Heart right ventricle (tissue), 16 donors: ENCODE data around the gene GLRA3. TPM values are rescaled to one million over a fixed set of nuclear protein-coding genes. Genes with fewer than 3 reads are reported as not detected.
"Not testable (repeated sequence)": the region's sequence is repeated elsewhere in the genome, so short reads cannot be mapped to it uniquely, and the experiment has no call there.

Experiments
- ATAC-seq, 8 donors: fragments of 200-7000 bp; cut with Tn5 transposase; one replicate each; pipeline ENCODE4 v1.9.1; 2020; ENCODE audit warnings: mild to moderate bottlenecking in 8 of 8, moderate library complexity in 8 of 8, moderate number of reproducible peaks in 1 of 8
- DNase-seq, 2 donors: peaks; one replicate each; pipeline ENCODE4 v3.0.0-alpha.2; 2020
- H3K27ac ChIP-seq, 10 donors: fragments of 200-600 bp; sonication (generic) in 2 of 10; one replicate each; pipeline versions ENCODE4 v1.5.0 to v1.8.0; 2020 to 2022; ENCODE audit warnings: mild to moderate bottlenecking in 3 of 10
- H3K27me3 ChIP-seq, 7 donors: fragments of 200-600 bp; one replicate each; pipeline ENCODE4 v1.8.0; 2021 to 2022; ENCODE audit warnings: mild to moderate bottlenecking in 2 of 7
- H3K36me3 ChIP-seq, 9 donors: fragments of 200-600 bp; sonication (generic) in 1 of 9; one replicate each; pipeline versions ENCODE4 v1.5.0 to v1.8.0; 2020 to 2022; ENCODE audit warnings: mild to moderate bottlenecking in 2 of 9
- H3K4me1 ChIP-seq, 9 donors: fragments of 200-600 bp; sonication (generic) in 1 of 9; one replicate each; pipeline versions ENCODE4 v1.5.0 to v1.8.0; 2020 to 2022; ENCODE audit warnings: mild to moderate bottlenecking in 4 of 9
- H3K4me3 ChIP-seq, 10 donors: fragments of 200-600 bp; sonication (generic) in 2 of 10; one replicate each; pipeline versions ENCODE4 v1.5.0 to v1.8.0; 2020 to 2022; ENCODE audit warnings: mild to moderate bottlenecking in 7 of 10, moderate library complexity in 2 of 10
- H3K9me3 ChIP-seq, 11 donors: fragments of 200-600 bp in 10 of 11; sonication (generic) in 2 of 11; one replicate each; pipeline versions ENCODE4 v1.5.0 to v1.8.0; 2013 to 2022; ENCODE audit warnings: mild to moderate bottlenecking in 2 of 11, control low read depth in 1 of 11, moderate library complexity in 1 of 11
- WGBS, 2 donors: extraction: QIAGEN DNeasy Blood & Tissue Kit; methylation state at CpG; one replicate each; pipeline ENCODE4 v1.1.7; 2013; ENCODE audit warnings: inconsistent platforms in 1 of 2; 5-methylcytosine and 5-hydroxymethylcytosine counted together
- intact Hi-C, 10 donors: fragments of 100-400 bp; cut with DNase I; formaldehyde crosslinking; loops; one replicate each; pipeline versions ENCODE4 v1.11.1 to v1.14.2; 2022
- polyA plus RNA-seq, 2 donors: library from polyadenylated mRNA; stranded (reverse); fragments of 200-250 nt; gene quantifications; one replicate each; pipeline ENCODE4 v1.2.3, GENCODE V29; 2013
- total RNA-seq, 10 donors: library from RNA; stranded (reverse); fragmentation: NEBNext Ultra II Directional in 3 of 10; extraction: Animal tissue kit (Norgen Biotek cat#: 25700) in 3 of 10; gene quantifications; one replicate each; pipeline versions ENCODE4 v1.2.1 to v1.2.4, GENCODE V29; 2021 to 2023
- TF ChIP-seq, protein P1 (sequence below), 9 donors: fragments of 200-600 bp; sonication (generic) in 2 of 9; IDR thresholded peaks; one replicate each; pipeline versions ENCODE4 v1.5.0 to v1.8.0; 2021 to 2022; ENCODE audit warnings: antibody characterized with exemption in 9 of 9, mild to moderate bottlenecking in 5 of 9, moderate library complexity in 1 of 9
- donor health status: Arrhythmogenic right ventricular cardiomyopathy.
- donor health status: ischemic (EF 13 %, LVEDD 7.1; RV severe dilation, severe dysfunction).
- donor health status: healthy with polysubstance abuse.
- donor health status: DM: no; HTN: yes; CAD: no.
- donor health status: DM: no; HTN: no; CAD: no.
- donor health status: ischemic (EF 25% LVEDD 6.9; RV normal size, moderate dysfunction).
- donor health status: ischemic (EF 25% LVEDD 5.7; RV mildly dilated, moderate dysfunction).
- donor health status: healthy.
- donor health status: DM: yes; HTN: yes; CAD: no.
- donor health status: Ischemic cardiomyopathy.
- donor health status: ischemic (EF 35%, LVEDD 5.7; RV mildly dilated, moderate dysfunction).
- donor health status: nonischemic (EF 11% LVEDD 7.7; RV severe dilation, severe dysfunction).
- donor health status: DM: yes; HTN: yes; CAD: no.
- donor health status: PGD.
- donor health status: ischemic (EF 29% LVEDD 5.4; RV normal size, mild dysfunction).
- donor health status: nonischemic (EF 23%, LVEDD 6.1; RV moderate dilation, normal function).

The GLRA3 gene
- total and polyA plus RNA-seq, 12 donors, result not detected

DNA sequence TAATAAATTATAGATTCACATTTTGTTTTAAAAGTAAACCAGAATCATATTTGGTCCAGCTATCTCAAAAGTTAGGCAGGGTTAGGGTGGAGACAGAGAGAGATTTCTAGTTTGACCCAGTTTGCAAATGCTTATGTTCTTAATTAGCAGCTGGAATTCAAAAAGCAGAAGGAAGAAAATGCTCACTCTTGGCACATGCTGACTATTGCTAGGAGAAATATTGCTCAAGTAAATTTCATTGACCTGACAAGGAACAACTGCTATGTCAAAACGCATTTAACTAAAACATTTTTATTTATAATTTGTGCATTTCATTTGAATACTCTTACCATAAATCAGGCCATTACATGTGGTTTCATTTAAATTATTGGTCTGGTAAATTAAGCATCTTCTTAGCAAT lies 131.8 kb downstream of the GLRA3 start:
- H3K9me3 ChIP-seq, result peaks cover 0 to 14% (median 0%) of the 10 kb centered on the region in 11 donors
- H3K27me3 ChIP-seq, result no peaks in the 10 kb centered on the region
- WGBS, 2 donors, result 67 to 71% methylated on average over 1 of the region's 1 CpG
- no peak overlapping the region for H3K4me3 ChIP-seq
- ATAC-seq (peak in 7 of 8 donors; percentile 24 to 84 (median 71)), DNase-seq (no peak)
- intact Hi-C loops, result no loop called here
- TF ChIP-seq, protein P1, sequence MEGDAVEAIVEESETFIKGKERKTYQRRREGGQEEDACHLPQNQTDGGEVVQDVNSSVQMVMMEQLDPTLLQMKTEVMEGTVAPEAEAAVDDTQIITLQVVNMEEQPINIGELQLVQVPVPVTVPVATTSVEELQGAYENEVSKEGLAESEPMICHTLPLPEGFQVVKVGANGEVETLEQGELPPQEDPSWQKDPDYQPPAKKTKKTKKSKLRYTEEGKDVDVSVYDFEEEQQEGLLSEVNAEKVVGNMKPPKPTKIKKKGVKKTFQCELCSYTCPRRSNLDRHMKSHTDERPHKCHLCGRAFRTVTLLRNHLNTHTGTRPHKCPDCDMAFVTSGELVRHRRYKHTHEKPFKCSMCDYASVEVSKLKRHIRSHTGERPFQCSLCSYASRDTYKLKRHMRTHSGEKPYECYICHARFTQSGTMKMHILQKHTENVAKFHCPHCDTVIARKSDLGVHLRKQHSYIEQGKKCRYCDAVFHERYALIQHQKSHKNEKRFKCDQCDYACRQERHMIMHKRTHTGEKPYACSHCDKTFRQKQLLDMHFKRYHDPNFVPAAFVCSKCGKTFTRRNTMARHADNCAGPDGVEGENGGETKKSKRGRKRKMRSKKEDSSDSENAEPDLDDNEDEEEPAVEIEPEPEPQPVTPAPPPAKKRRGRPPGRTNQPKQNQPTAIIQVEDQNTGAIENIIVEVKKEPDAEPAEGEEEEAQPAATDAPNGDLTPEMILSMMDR (IDR thresholded peaks at IDR 0.05), result no peak
- peak overlapping the region in 3 of 10 donors; percentile 10 to 45 (median 15) for H3K27ac ChIP-seq
- H3K36me3 ChIP-seq, result no peaks in the 10 kb centered on the region
- H3K4me1 ChIP-seq, result peaks cover 0 to 7% (median 0%) of the 10 kb centered on the region in 9 donors

DNA sequence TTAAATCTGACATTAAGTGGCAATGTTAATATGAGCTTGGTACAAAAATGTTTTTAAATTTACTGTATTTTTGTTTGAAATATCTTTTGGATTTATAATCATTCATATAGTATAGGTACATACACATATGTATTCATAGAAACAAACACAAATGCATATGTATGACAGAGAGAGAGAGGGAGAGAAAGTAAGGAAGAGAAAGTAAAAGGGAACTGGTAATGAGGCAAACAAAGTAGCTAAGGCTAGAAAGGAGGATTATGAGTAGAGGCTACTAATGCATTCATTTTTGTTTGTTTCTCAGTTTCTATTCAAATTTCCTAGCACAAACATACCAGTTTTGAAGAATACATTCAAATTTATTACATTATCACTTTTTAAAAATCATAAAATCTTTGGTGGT lies 132.4 kb downstream of the GLRA3 start:
- Histone ChIP-seq H3K36me3 (no peaks in the 10 kb centered on the region), H3K27me3 (no peaks in the 10 kb centered on the region), H3K4me1 (peaks cover 0 to 7% (median 0%) of the 10 kb centered on the region in 9 donors), H3K9me3 (peaks cover 0 to 14% (median 0%) of the 10 kb centered on the region in 11 donors), H3K4me3 (no peak overlapping the region), H3K27ac (peak overlapping the region in 4 of 10 donors; percentile 10 to 45 (median 29))
- ATAC-seq (no peak), DNase-seq (no peak)
- intact Hi-C loops, result no loop called here
- TF ChIP-seq, protein P1 (IDR thresholded peaks at IDR 0.05), result no peak

DNA sequence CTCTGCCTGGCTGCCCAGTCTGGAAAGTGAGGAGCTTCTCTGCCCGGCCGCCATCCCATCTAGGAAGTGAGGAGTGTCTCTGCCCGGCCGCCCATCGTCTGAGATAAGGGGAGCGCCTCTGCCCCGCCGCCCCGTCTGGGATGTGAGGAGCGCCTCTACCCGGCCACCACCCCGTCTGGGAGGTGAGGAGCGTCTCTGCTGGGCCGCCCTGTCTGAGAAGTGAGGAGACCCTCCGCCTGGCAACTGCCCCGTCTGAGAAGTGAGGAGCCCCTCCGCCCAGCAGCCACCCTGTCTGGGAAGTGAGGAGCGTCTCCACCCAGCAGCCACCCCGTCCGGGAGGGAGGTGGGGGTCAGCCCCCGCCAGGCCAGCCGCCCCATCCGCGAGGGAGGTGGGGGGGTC lies 137.2 kb downstream of the GLRA3 start:
- ATAC-seq, H3K4me3 ChIP-seq, DNase-seq, H3K36me3 ChIP-seq, H3K27ac ChIP-seq, H3K4me1 ChIP-seq, H3K27me3 ChIP-seq, intact Hi-C loops: not testable (repeated sequence)
- 90 to 94% methylated on average over 14 to 24 of the region's 24 CpGs for WGBS, 2 donors
- peaks cover 0 to 29% (median 8%) of the 10 kb centered on the region in 11 donors for H3K9me3 ChIP-seq

DNA sequence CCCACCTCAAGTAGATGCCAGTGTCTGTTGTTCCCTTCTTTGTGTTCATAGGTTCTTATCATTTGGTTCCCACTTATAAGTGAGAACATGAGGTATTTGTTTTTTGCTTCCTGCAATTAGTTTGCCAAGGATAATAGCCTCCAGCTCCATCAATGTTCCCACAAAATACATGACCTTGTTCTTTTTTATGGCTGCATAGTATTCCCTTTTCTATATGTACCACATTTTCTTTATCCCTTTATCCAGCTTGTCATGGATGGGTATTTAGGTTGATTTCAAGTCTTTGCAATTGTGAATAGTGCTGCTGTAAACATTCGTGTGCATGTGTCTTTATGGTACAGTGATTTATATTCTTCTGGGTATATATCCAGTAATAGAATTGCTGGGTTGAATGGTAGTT lies 138.4 kb downstream of the GLRA3 start:
- TF ChIP-seq, protein P1 (IDR thresholded peaks at IDR 0.05), result no peak
- H3K9me3 ChIP-seq, result peaks cover 0 to 29% (median 8%) of the 10 kb centered on the region in 11 donors
- 83 to 87% methylated on average over 1 of the region's 1 CpG for WGBS, 2 donors
- H3K4me3 ChIP-seq, result no peak overlapping the region
- no peaks in the 10 kb centered on the region for H3K4me1 ChIP-seq
- intact Hi-C loops, result no loop called here
- DNase-seq, result no peak
- no peak overlapping the region for H3K27ac ChIP-seq
- no peaks in the 10 kb centered on the region for H3K27me3 ChIP-seq
- no peak for ATAC-seq
- H3K36me3 ChIP-seq, result no peaks in the 10 kb centered on the region

DNA sequence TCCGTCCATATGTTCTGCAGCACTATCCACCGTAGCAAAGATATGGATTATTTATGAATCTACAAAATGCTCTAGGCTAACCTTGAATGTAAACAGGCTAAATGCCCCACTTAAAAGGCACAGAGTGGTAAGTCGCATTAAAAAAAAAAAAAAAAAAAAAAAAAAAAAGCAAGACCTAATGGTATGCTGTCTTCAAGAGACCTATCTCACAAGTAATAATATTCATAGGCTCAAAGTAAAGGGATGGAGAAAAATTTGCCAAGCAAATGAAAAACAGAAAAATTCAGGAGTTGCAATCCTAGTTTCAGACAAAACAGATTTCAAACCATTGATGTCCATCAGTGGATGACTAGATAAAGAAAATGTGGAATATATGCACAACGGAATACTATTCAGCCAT lies 139.4 kb downstream of the GLRA3 start:
- 69 to 71% methylated on average over 4 of the region's 4 CpGs for WGBS, 2 donors
- TF ChIP-seq, protein P1 (IDR thresholded peaks at IDR 0.05), result no peak
- ATAC-seq (no peak), DNase-seq (no peak)
- intact Hi-C loops, result no loop called here
- Histone ChIP-seq H3K27ac (no peak overlapping the region), H3K27me3 (no peaks in the 10 kb centered on the region), H3K4me3 (no peak overlapping the region), H3K9me3 (peaks cover 0 to 29% (median 8%) of the 10 kb centered on the region in 11 donors), H3K4me1 (no peaks in the 10 kb centered on the region), H3K36me3 (no peaks in the 10 kb centered on the region)
